Hematopoietic multipotent progenitor cell (in vitro differentiated cells): ENCODE results near the gene FMO1. TPM values are rescaled to one million over a fixed set of nuclear protein-coding genes. Genes with fewer than 3 reads are reported as not detected.

Source experiments
- small RNA-seq: library from RNA; depleted of rRNA; stranded (forward); fragments of <200 nt; gene quantifications from one replicate; pipeline ENCODE3, GENCODE V24; 2012
- total RNA-seq: library from RNA; depleted of rRNA; stranded (reverse); fragments of >200 nt; gene quantifications from one replicate; pipeline ENCODE4 v1.2.3, GENCODE V29; 2012

FMO1 gene
- total RNA-seq, 1 donor: under 0.01 TPM

Small RNA genes within 50 kb of the gene (small RNA-seq; reads per million reads assigned to genes)
- gene RF00019: not detected

Other genes starting within 250 kb of the FMO1 start
- not detected for gene FMO3, start 157.6 kb upstream of the FMO1 start, total RNA-seq
- not detected for gene FMO2, start 63.2 kb upstream of the FMO1 start, total RNA-seq
- gene FMO4, start 65.7 kb downstream of the FMO1 start, total RNA-seq: 1.9 TPM
- 45.2 TPM for gene PRRC2C, start 237.0 kb downstream of the FMO1 start, total RNA-seq